ENCODE results near the gene KHDC4. TPM values are rescaled to one million over a fixed set of nuclear protein-coding genes. Genes with fewer than 3 reads are reported as not detected.

KHDC4 gene
- total and polyA plus RNA-seq, 2 of the 4 experiments (the other 2 are of a cell fraction): 28.0 to 29.9 TPM

- dilution Hi-C loops (cut with HindIII; ENCODE audit: low sequenced_read_pairs, unreplicated experiment): no loop called here
- BruUV-seq (replicated peaks): no TSS peak
Measured at GRCh38 chr1:155951753-155952504, 17.7 kb upstream of the KHDC4 start.

More at GRCh38 chr1:155951753-155952504, 17.7 kb upstream of the KHDC4 start:
- H3K36me3 ChIP-seq (ENCODE audit: control insufficient read depth, insufficient read depth, low read length): peaks cover 79% of the 10 kb centered on the region
- H4K20me1 ChIP-seq (ENCODE audit: insufficient read depth, low read length): peaks cover 22% of the 10 kb centered on the region; the same call in 1 of the 2 replicates
- ATAC-seq (ENCODE audit: low read depth) (no peak), DNase-seq (no peak)
- H3K4me1 ChIP-seq (ENCODE audit: control insufficient read depth, insufficient read depth, low read length): no peaks in the 10 kb centered on the region
- no peak overlapping the region for H4K91ac ChIP-seq (ENCODE audit: insufficient read depth, low read depth, low read length)
- H3K9ac ChIP-seq (ENCODE audit: low read depth, low read length): no peak overlapping the region
- H3K9me1 ChIP-seq (ENCODE audit: insufficient read depth, low read length): peaks cover 11% of the 10 kb centered on the region; the same call in 1 of the 2 replicates
- H3K4ac ChIP-seq (ENCODE audit: low read depth, low read length): no peak overlapping the region
- intact Hi-C loops (cut with micrococcal nuclease): no loop called here
- H2AFZ ChIP-seq (replicated peaks; ENCODE audit: low read length, poor library complexity): no peak overlapping the region
- in situ Hi-C loops (cut with MboI; ENCODE audit: low sequenced_read_pairs): no loop called here
- no peaks in the 10 kb centered on the region for H3K9me3 ChIP-seq (ENCODE audit: control insufficient read depth, insufficient read depth, low read length)
- no peaks in the 10 kb centered on the region for H3K27me3 ChIP-seq (ENCODE audit: control insufficient read depth, insufficient read depth, low read length)
- no peak overlapping the region for H2BK5ac ChIP-seq (ENCODE audit: low read depth, low read length, poor library complexity, severe bottlenecking)
- H3K27ac ChIP-seq (ENCODE audit: insufficient read depth, low read length): no peak overlapping the region
- H2BK15ac ChIP-seq (ENCODE audit: low read depth, low read length): no peak overlapping the region
- H4K5ac ChIP-seq (ENCODE audit: low read depth, low read length): no peak overlapping the region
- no peak overlapping the region for H2AK5ac ChIP-seq (ENCODE audit: low read depth, low read length)
- peaks cover 35 to 51% of the 10 kb centered on the region in 2 experiments for H3K79me1 ChIP-seq (ENCODE audit: low read depth in 1 of 2, low read length in 2 of 2)
- no peak overlapping the region for H2BK120ac ChIP-seq (ENCODE audit: low read depth, low read length)
- H2AK9ac ChIP-seq (replicated peaks; ENCODE audit: low read depth, low read length, poor library complexity): peak overlapping the region; percentile 13
- no peak overlapping the region for H3K4me3 ChIP-seq (ENCODE audit: insufficient read depth, low read depth, low read length)
- CTCF ChIA-PET: no interaction called here
- H4K8ac ChIP-seq (ENCODE audit: low read depth in 2 of 2, low read length in 2 of 2): 0 out of 4 replicates have a peak overlapping the region, but pooled peaks of 1 of the 2 experiments have one; percentile 32
- no peak overlapping the region for H3K4me2 ChIP-seq (ENCODE audit: low read depth, low read length)
- H3K23ac ChIP-seq (ENCODE audit: low read depth, low read length): no peak overlapping the region
- POLR2A ChIA-PET (ENCODE audit: unreplicated experiment): no interaction called here
- no peak overlapping the region for H2BK20ac ChIP-seq (ENCODE audit: low read depth, low read length)
- no peak overlapping the region for H3K56ac ChIP-seq (ENCODE audit: extremely low read depth, insufficient read depth, low read length)
- no peak overlapping the region for H3K14ac ChIP-seq (replicated peaks; ENCODE audit: low read depth, low read length)
- WGBS, 2 experiments (ENCODE audit: extremely low coverage in 2 of 2, insufficient read length in 1 of 2): 100% methylated on average over 1 of the region's 6 CpGs; no CpG with 5 or more reads in 1 of the 2 experiments
- TF ChIP-seq RCOR1 (IDR thresholded peaks at IDR 0.05; ENCODE audit: insufficient replicate concordance, low read length) (no peak), CTCF (conservative IDR thresholded peaks at IDR 0.05; ENCODE audit: low read depth, low read length) (no peak), BHLHE40 (IDR thresholded peaks at IDR 0.05; ENCODE audit: low read depth, low read length) (no peak), NFE2L2 (IDR thresholded peaks at IDR 0.05; ENCODE audit: low read depth, low read length) (no peak), RAD21 (IDR thresholded peaks at IDR 0.05; ENCODE audit: low read length) (no peak), FOS (IDR thresholded peaks at IDR 0.05; ENCODE audit: low read depth, low read length) (no peak), MAZ (IDR thresholded peaks at IDR 0.05; ENCODE audit: borderline replicate concordance, low read depth, low read length) (no peak), RFX5 (IDR thresholded peaks at IDR 0.05; ENCODE audit: low read depth, low read length) (no peak), MAFK (IDR thresholded peaks at IDR 0.05; ENCODE audit: low read depth, low read length) (no peak)
- H3K18ac ChIP-seq (ENCODE audit: low read depth, low read length): no peak overlapping the region

Measured in IMR-90 (cell line).